AG04449 (cell line): ENCODE measurements around the gene NAGPA.
"Not testable (repeated sequence)": the region's sequence is repeated elsewhere in the genome, so short reads cannot be mapped to it uniquely, and the experiment has no call there.

Experiments used
- CTCF ChIA-PET: fragments of 350-600 bp; formaldehyde crosslinking; extraction: SDS; loops from one replicate; lab custom pipeline; 2021; ENCODE audit warnings: antibody characterized with exemption; lab: Yijun Ruan, JAX
- POLR2A ChIA-PET: fragments of 400-600, 350-600 bp; formaldehyde crosslinking; extraction: SDS; loops from one replicate; lab custom pipeline; 2020; ENCODE audit warnings: antibody characterized with exemption, inconsistent platforms; lab: Yijun Ruan, JAX
- DNase-seq: peaks from one replicate; pipeline ENCODE4 v3.0.0-alpha.2; 2010; ENCODE audit warnings: low read depth, low spot score
- H3K4me3 ChIP-seq: 2 replicates; pipeline ENCODE4 v1.5.1; 2011; ENCODE audit warnings: low read depth, mild to moderate bottlenecking, control low read depth, low read length
- CTCF ChIP-seq: IDR thresholded peaks from one replicate; pipeline ENCODE4 v1.5.1; 2011; ENCODE audit warnings: mild to moderate bottlenecking, moderate library complexity, low read length, control low read depth, inconsistent platforms; ENCODE audit not compliant: insufficient read depth; ENCODE audit errors: missing control alignments

NAGPA gene

GRCh38 chr16:5056352-5056751 is 22.6 kb upstream of the NAGPA start:
- peak; percentile 36 for TF ChIP-seq CTCF
- DNase-seq, result no peak
- H3K4me3 ChIP-seq, result no peak overlapping the region
- ChIA-PET POLR2A (no interaction called here), CTCF (interaction anchor here (0.8 to 2.0 kb wide), 3 partner anchors 14 to 61 kb away, joined by 3 to 6 read pairs (median 4); no protein-coding TSS in a partner anchor)

GRCh38 chr16:5054876-5055865 is 21.4 kb upstream of the NAGPA start:
- ChIA-PET CTCF (no interaction called here), POLR2A (no interaction called here)
- no peak overlapping the region for H3K4me3 ChIP-seq
- TF ChIP-seq CTCF, result no peak
- DNase-seq, result no peak

- no peak for DNase-seq
- H3K4me3 ChIP-seq, result no peak overlapping the region
- no peak for TF ChIP-seq CTCF
- ChIA-PET CTCF (no interaction called here), POLR2A (no interaction called here)
Measured at GRCh38 chr16:5046914-5047313, 13.2 kb upstream of the NAGPA start.

- no peak overlapping the region for H3K4me3 ChIP-seq
- no peak for TF ChIP-seq CTCF
- ChIA-PET POLR2A (no interaction called here), CTCF (interaction anchor here (1.3 kb wide), 1 partner anchor 12 kb away, joined by 3 read pairs; no protein-coding TSS in a partner anchor)
- no peak for DNase-seq
Measured at GRCh38 chr16:5045499-5046115, 11.9 kb upstream of the NAGPA start.

GRCh38 chr16:5044581-5044980 is 10.8 kb upstream of the NAGPA start:
- DNase-seq, H3K4me3 ChIP-seq, POLR2A ChIA-PET: not testable (repeated sequence)
- CTCF ChIA-PET, result interaction anchor here (0.9 to 1.3 kb wide), 2 partner anchors 13 to 22 kb away, joined by 3 read pairs; no protein-coding TSS in a partner anchor

- H3K4me3 ChIP-seq, result no peak overlapping the region
- CTCF ChIA-PET, result interaction anchor here (0.9 kb wide), 1 partner anchor 22 kb away, joined by 3 read pairs; no protein-coding TSS in a partner anchor
- DNase-seq, result no peak
- POLR2A ChIA-PET, result no interaction called here
- TF ChIP-seq CTCF, result no peak
Measured at GRCh38 chr16:5044011-5044540, 10.3 kb upstream of the NAGPA start.
